NT2/D1 (cell line): ENCODE data around the gene PHETA2.

Experiments used
- SUZ12 ChIP-seq: IDR thresholded peaks from 2 replicates; pipeline ENCODE4 v1.6.1; 2011; ENCODE audit not compliant: insufficient read length, insufficient read depth; ENCODE audit errors: extremely low read depth
- ZNF274 ChIP-seq: IDR thresholded peaks from 2 replicates; pipeline ENCODE4 v1.6.1; 2011; ENCODE audit warnings: mild to moderate bottlenecking, low read depth, low read length

DNA sequence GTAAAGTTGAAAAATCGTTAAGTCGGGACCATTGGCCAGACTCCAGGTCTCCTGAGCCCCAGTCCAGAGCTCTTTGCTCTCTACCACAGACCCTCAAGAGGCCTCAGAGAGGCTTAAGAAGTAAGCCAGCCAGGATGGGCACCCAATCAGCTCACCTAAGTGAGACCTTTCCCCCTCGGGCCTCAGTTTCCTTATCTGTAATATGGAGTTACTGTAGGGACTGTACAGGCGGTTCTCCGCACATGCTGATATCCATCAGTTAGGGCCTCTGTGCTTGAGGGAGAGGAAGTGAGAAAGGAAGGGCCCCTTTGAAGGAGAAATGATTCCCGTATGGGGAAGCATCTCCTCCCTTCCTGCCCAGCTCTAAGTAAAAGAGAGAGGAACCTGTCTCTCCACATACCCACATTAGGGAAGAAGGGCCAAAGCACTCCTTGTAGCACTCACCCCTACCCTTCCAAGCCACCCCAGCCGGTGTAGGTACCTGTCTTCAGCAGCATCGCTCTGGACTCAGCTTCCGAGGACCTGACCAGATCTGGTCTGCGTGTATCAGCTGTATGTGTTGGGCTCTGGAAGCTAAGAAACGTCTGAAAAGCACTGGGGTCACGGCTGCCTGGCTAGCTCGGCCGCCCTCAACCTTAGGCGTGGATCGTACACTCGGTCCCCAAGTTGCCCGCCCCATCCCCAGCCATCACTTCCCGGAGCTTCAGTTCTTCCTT is 4.1 kb upstream of the PHETA2 start:
- no peak for TF ChIP-seq SUZ12
- TF ChIP-seq ZNF274 = no peak
